HCT116 (cell line): ENCODE results near the gene NACC1. TPM values are rescaled to one million over a fixed set of nuclear protein-coding genes. Genes with fewer than 3 reads are reported as not detected.

Source experiments
- ATAC-seq: fragments of 200-7000 bp; cut with Tn5 transposase; 2 replicates; pipeline ENCODE4 v1.9.1; 2020; ENCODE audit warnings: mild to moderate bottlenecking, moderate library complexity
- BruUV-seq: library from RNA; stranded (reverse); fragments of 400-500 nt; replicated peaks from 2 replicates; lab custom pipeline; 2021; lab: Mats Ljungman, UMichigan
- CTCF ChIA-PET: fragments of 300-600 bp; sonication (Branson Sonifier 250); formaldehyde crosslinking; loops from one replicate; lab custom pipeline; 2021; ENCODE audit warnings: antibody characterized with exemption; lab: Charles Lee
- POLR2A ChIA-PET: fragments of 300-600, 350-600 bp; sonication (Branson Sonifier 250); formaldehyde crosslinking; loops from one replicate; lab custom pipeline; 2021; ENCODE audit warnings: antibody characterized with exemption; lab: Charles Lee
- RAD21 ChIA-PET, 2 experiments: fragments of 300-600 bp; sonication (Branson Sonifier 250); formaldehyde crosslinking; loops; one replicate each; lab custom pipeline; 2023; ENCODE audit warnings: low total read pairs in 2 of 2; ENCODE audit not compliant: uncharacterized antibody in 2 of 2, unreplicated experiment in 2 of 2, low non-redundant PET in 1 of 2; lab: Charles Lee
- DNase-seq: peaks from one replicate; pipeline ENCODE4 v3.0.0-alpha.2; 2010; ENCODE audit warnings: low read depth, low spot score
- H2AFZ ChIP-seq: fragments of 200-600 bp; shearing (Covaris generic), sonication (generic); 2 replicates; pipeline ENCODE4 v1.6.1; 2017; ENCODE audit warnings: low read depth, mixed run types, mixed read lengths, antibody characterized with exemption, low read length; ENCODE audit not compliant: poor library complexity, severe bottlenecking
- H3K27ac ChIP-seq: 2 replicates; pipeline ENCODE4 v1.5.1; 2012; ENCODE audit warnings: low read depth, low read length
- H3K27me3 ChIP-seq: fragments of 200-600 bp; sonication (generic); 2 replicates; pipeline ENCODE4 v1.6.1; 2016; ENCODE audit warnings: mixed run types, low read length, mixed read lengths; ENCODE audit not compliant: insufficient read depth
- H3K36me3 ChIP-seq, 2 experiments: fragments of 200-500 bp in 1 of 2; fragments of 200-600 bp in 1 of 2; sonication (Bioruptor generic) in 1 of 2; sonication (generic) in 1 of 2; 2 replicates each; pipeline versions ENCODE4 v1.5.1 to v1.6.1; 2014 to 2016; ENCODE audit warnings: low read length in 2 of 2, inconsistent platforms in 1 of 2, mixed read lengths in 1 of 2, mixed run types in 1 of 2; ENCODE audit not compliant: insufficient read depth in 2 of 2, control insufficient read depth in 1 of 2
- H3K4me1 ChIP-seq, 2 experiments: fragments of 200-600 bp in 1 of 2; sonication (generic) in 1 of 2; 2 replicates each; pipeline versions ENCODE4 v1.5.1 to v1.6.1; 2012 to 2017; ENCODE audit warnings: low read length in 2 of 2, inconsistent platforms in 1 of 2, mild to moderate bottlenecking in 1 of 2, mixed read lengths in 1 of 2, mixed run types in 1 of 2, moderate library complexity in 1 of 2; ENCODE audit not compliant: insufficient read depth in 2 of 2, control insufficient read depth in 1 of 2
- H3K4me2 ChIP-seq: fragments of 200-600 bp; sonication (generic); 2 replicates; pipeline ENCODE4 v1.6.1; 2017; ENCODE audit warnings: mixed run types, low read length, mixed read lengths
- H3K4me3 ChIP-seq, 2 experiments: fragments of 200-600 bp in 1 of 2; sonication (generic) in 1 of 2; replicated peaks in 1 of 2; 2 replicates each; pipeline ENCODE4 v1.5.1; 2011 to 2016; ENCODE audit warnings: low read length in 2 of 2, control low read depth in 1 of 2, low read depth in 1 of 2, mild to moderate bottlenecking in 1 of 2, mixed read lengths in 1 of 2, mixed run types in 1 of 2
- H3K79me2 ChIP-seq: fragments of 200-600 bp; sonication (generic); 2 replicates; pipeline ENCODE4 v1.6.1; 2017; ENCODE audit warnings: mild to moderate bottlenecking, mixed run types, low read length, moderate library complexity, mixed read lengths; ENCODE audit not compliant: insufficient read depth
- H3K9ac ChIP-seq: fragments of 200-600 bp; sonication (generic); 2 replicates; pipeline ENCODE4 v1.6.1; 2016; ENCODE audit warnings: low read length, mixed read lengths
- H3K9me2 ChIP-seq: fragments of 200-600 bp; sonication (generic), shearing (Covaris generic); 2 replicates; pipeline ENCODE4 v1.6.1; 2017; ENCODE audit warnings: mixed run types, mild to moderate bottlenecking, moderate library complexity; ENCODE audit not compliant: insufficient read depth
- H3K9me3 ChIP-seq, 2 experiments: fragments of 200-500 bp in 1 of 2; fragments of 200-600 bp in 1 of 2; sonication (Bioruptor generic) in 1 of 2; sonication (generic) in 1 of 2; 2 replicates each; pipeline ENCODE4 v1.6.1; 2014 to 2017; ENCODE audit warnings: low read length in 2 of 2, mixed read lengths in 2 of 2, inconsistent platforms in 1 of 2, low read depth in 1 of 2, mild to moderate bottlenecking in 1 of 2, mixed run types in 1 of 2, moderate library complexity in 1 of 2; ENCODE audit not compliant: control insufficient read depth in 1 of 2, insufficient read depth in 1 of 2
- H4K20me1 ChIP-seq: fragments of 200-600 bp; sonication (generic), shearing (Covaris generic); 2 replicates; pipeline ENCODE4 v1.6.1; 2017; ENCODE audit warnings: mixed run types, mild to moderate bottlenecking, moderate library complexity; ENCODE audit not compliant: insufficient read depth
- ATF3 ChIP-seq: IDR thresholded peaks from 2 replicates; pipeline ENCODE4 v1.6.1; 2012
- CTCF ChIP-seq, 3 experiments: fragments of 200-600 bp in 1 of 3; sonication (generic) in 1 of 3; IDR thresholded peaks in 2 of 3; conservative IDR thresholded peaks in 1 of 3; 2 replicates each; pipeline ENCODE4 v1.5.1; 2012 to 2017; ENCODE audit warnings: low read depth in 2 of 3, low read length in 2 of 3, antibody characterized with exemption in 1 of 3, borderline replicate concordance in 1 of 3, control low read depth in 1 of 3, mild to moderate bottlenecking in 1 of 3, mixed read lengths in 1 of 3, mixed run types in 1 of 3, moderate library complexity in 1 of 3; ENCODE audit not compliant: insufficient read depth in 1 of 3
- EZH2 ChIP-seq: fragments of 200-600 bp; sonication (generic); IDR thresholded peaks from 2 replicates; pipeline ENCODE4 v1.6.1; 2017; ENCODE audit warnings: antibody characterized with exemption, mixed run types
- FOSL1 ChIP-seq: IDR thresholded peaks from 2 replicates; pipeline ENCODE4 v1.6.1; 2012; ENCODE audit warnings: low read depth
- JUND ChIP-seq: IDR thresholded peaks from 2 replicates; pipeline ENCODE4 v1.6.1; 2012
- POLR2A ChIP-seq: IDR thresholded peaks from 2 replicates; pipeline ENCODE4 v1.7.0; 2011; ENCODE audit warnings: borderline replicate concordance; ENCODE audit not compliant: insufficient read depth, insufficient read length; ENCODE audit errors: extremely low read depth
- POLR2AphosphoS5 ChIP-seq: IDR thresholded peaks from 2 replicates; pipeline ENCODE4 v1.6.1; 2011; ENCODE audit warnings: mild to moderate bottlenecking, low read depth, low read length, moderate library complexity
- REST ChIP-seq: IDR thresholded peaks from 2 replicates; pipeline ENCODE4 v1.6.1; 2012; ENCODE audit warnings: low read depth
- SIN3A ChIP-seq: IDR thresholded peaks from 2 replicates; pipeline ENCODE4 v1.6.1; 2012; ENCODE audit warnings: low read depth
- SP1 ChIP-seq: IDR thresholded peaks from 2 replicates; pipeline ENCODE4 v1.6.1; 2012; ENCODE audit warnings: low read depth
- SRF ChIP-seq: IDR thresholded peaks from 2 replicates; pipeline ENCODE4 v1.6.1; 2012; ENCODE audit warnings: low read depth
- TCF7L2 ChIP-seq: IDR thresholded peaks from 2 replicates; pipeline ENCODE4 v1.7.0; 2011; ENCODE audit warnings: borderline replicate concordance, inconsistent platforms; ENCODE audit not compliant: insufficient read depth, insufficient read length; ENCODE audit errors: extremely low read depth
- YY1 ChIP-seq: IDR thresholded peaks from 2 replicates; pipeline ENCODE4 v1.6.1; 2011; ENCODE audit warnings: low read length, low read depth, moderate library complexity, mild to moderate bottlenecking; ENCODE audit not compliant: insufficient replicate concordance; ENCODE audit errors: extremely low read depth
- ZFX ChIP-seq: fragments of 450-650 bp; IDR thresholded peaks from 2 replicates; pipeline ENCODE4 v1.6.1; 2017
- ZNF274 ChIP-seq: fragments of 200-500 bp; sonication (Bioruptor generic); IDR thresholded peaks from 2 replicates; pipeline ENCODE4 v1.6.1; 2014; ENCODE audit warnings: mild to moderate bottlenecking, low read depth, low read length, inconsistent platforms
- intact Hi-C: fragments of 100-400 bp; cut with micrococcal nuclease; formaldehyde crosslinking; loops from 2 replicates; pipeline ENCODE4 v1.10.0; 2022
- total RNA-seq: library from RNA; stranded (reverse); gene quantifications from one replicate; pipeline ENCODE4 v1.2.1, GENCODE V29; 2021; ENCODE audit not compliant: unreplicated experiment
- TF ChIP-seq, protein P1 (sequence below): IDR thresholded peaks from 2 replicates; pipeline ENCODE4 v1.6.1; 2012
- TF ChIP-seq, protein P2 (sequence below): IDR thresholded peaks from 2 replicates; pipeline ENCODE4 v1.6.1; 2011; ENCODE audit warnings: mild to moderate bottlenecking, low read length, moderate library complexity; ENCODE audit not compliant: insufficient replicate concordance; ENCODE audit errors: extremely low read depth

The NACC1 gene
- total RNA-seq, 1 experiment from 2014 or later = 181 TPM

- ChIA-PET POLR2A (no interaction called here), RAD21 (no interaction called here), CTCF (interaction anchor here (5.4 kb wide), 1 partner anchor 12 kb away, joined by 20 read pairs; no protein-coding TSS in a partner anchor)
- H3K4me1 ChIP-seq = no peaks in the 10 kb centered on the region; a peak in 1 of 4 replicates
- H4K20me1 ChIP-seq = no peaks in the 10 kb centered on the region
- no peaks in the 10 kb centered on the region for H3K36me3 ChIP-seq
- BruUV-seq = no TSS peak
- no peaks in the 10 kb centered on the region for H3K79me2 ChIP-seq
- no peak for DNase-seq
- TF ChIP-seq YY1 = no peak
- no peak for TF ChIP-seq EZH2
- TF ChIP-seq, protein P1, sequence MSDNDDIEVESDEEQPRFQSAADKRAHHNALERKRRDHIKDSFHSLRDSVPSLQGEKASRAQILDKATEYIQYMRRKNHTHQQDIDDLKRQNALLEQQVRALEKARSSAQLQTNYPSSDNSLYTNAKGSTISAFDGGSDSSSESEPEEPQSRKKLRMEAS = no peak
- no peak for TF ChIP-seq SIN3A
- TF ChIP-seq CTCF (IDR thresholded peaks at IDR 0.05 in 2 of 3, conservative IDR thresholded peaks at IDR 0.05 in 1 of 3; ENCODE audit: borderline replicate concordance in 1 of 3, insufficient read depth in 1 of 3, low read depth in 2 of 3, low read length in 2 of 3) = no peak
- no peak for TF ChIP-seq REST
- no peak for TF ChIP-seq ZNF274
- no peak for TF ChIP-seq ZFX
- TF ChIP-seq SP1 = no peak
- TF ChIP-seq SRF = no peak
- TF ChIP-seq JUND = no peak
- no peak for TF ChIP-seq TCF7L2
- no peak for TF ChIP-seq POLR2AphosphoS5
- TF ChIP-seq ATF3 = no peak
- TF ChIP-seq FOSL1 = no peak
- TF ChIP-seq POLR2A = no peak
- TF ChIP-seq, protein P2, sequence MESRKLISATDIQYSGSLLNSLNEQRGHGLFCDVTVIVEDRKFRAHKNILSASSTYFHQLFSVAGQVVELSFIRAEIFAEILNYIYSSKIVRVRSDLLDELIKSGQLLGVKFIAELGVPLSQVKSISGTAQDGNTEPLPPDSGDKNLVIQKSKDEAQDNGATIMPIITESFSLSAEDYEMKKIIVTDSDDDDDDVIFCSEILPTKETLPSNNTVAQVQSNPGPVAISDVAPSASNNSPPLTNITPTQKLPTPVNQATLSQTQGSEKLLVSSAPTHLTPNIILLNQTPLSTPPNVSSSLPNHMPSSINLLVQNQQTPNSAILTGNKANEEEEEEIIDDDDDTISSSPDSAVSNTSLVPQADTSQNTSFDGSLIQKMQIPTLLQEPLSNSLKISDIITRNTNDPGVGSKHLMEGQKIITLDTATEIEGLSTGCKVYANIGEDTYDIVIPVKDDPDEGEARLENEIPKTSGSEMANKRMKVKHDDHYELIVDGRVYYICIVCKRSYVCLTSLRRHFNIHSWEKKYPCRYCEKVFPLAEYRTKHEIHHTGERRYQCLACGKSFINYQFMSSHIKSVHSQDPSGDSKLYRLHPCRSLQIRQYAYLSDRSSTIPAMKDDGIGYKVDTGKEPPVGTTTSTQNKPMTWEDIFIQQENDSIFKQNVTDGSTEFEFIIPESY = no peak
- intact Hi-C loops = no loop called here
- no peaks in the 10 kb centered on the region for H3K9me3 ChIP-seq
- H3K27me3 ChIP-seq = no peaks in the 10 kb centered on the region
- no peak overlapping the region for H3K4me2 ChIP-seq
- H3K27ac ChIP-seq = no peak overlapping the region
- no peak overlapping the region for H3K4me3 ChIP-seq
- ATAC-seq = no peak
- no peaks in the 10 kb centered on the region for H3K9me2 ChIP-seq
- H3K9ac ChIP-seq = no peak overlapping the region
- H2AFZ ChIP-seq = no peak overlapping the region
Observed at GRCh38 chr19:13073263-13073662, 44.8 kb upstream of the NACC1 start.
